Measurements from ENCODE around the gene ATP6V1B1.

GRCh38 chr2:70941701-70942100 is 6.0 kb downstream of the ATP6V1B1 start:
- TF ChIP-seq POLR2A (IDR thresholded peaks at IDR 0.05) (no peak), CTCF (IDR thresholded peaks at IDR 0.05) (no peak)
